NCI-H1930 (cell line): ENCODE results near the gene RPS6KL1.

Experiments used
- DNase-seq, 2 experiments: peaks; one replicate each; lab custom pipeline; 2025; lab: John Stamatoyannopoulos, UW

Gene RPS6KL1

GRCh38 chr14:74888164-74889158 lies 34.6 kb downstream of the RPS6KL1 start:
- DNase-seq, result no peak

- DNase-seq, result no peak
These were observed 37.1 kb downstream of the RPS6KL1 start for GRCh38 chr14:74886001-74886400.

- DNase-seq, result no peak
These were observed 40.7 kb downstream of the RPS6KL1 start for GRCh38 chr14:74882103-74882920.

GRCh38 chr14:74881431-74882102 lies 41.5 kb downstream of the RPS6KL1 start, which contains the start of gene DLST:
TSS of gene DLST (plus strand) at chr14:74881916. CDS start at chr14:74881954, 38 bp downstream.
- DNase-seq, result peak; percentile 45 to 76

- DNase-seq, result no peak
These were observed 43.5 kb downstream of the RPS6KL1 start for GRCh38 chr14:74879427-74880182.

- DNase-seq, result no peak
These were observed 46.8 kb downstream of the RPS6KL1 start, which contains the start of gene PROX2 for GRCh38 chr14:74875941-74876913. TSS of gene PROX2 (minus strand) at chr14:74876145. CDS start at chr14:74863834, 12,311 bp downstream.

- no peak for DNase-seq
These were observed 47.9 kb downstream of the RPS6KL1 start for GRCh38 chr14:74875204-74875603.

GRCh38 chr14:74871819-74872218 lies 51.2 kb downstream of the RPS6KL1 start:
- no peak for DNase-seq

- no peak for DNase-seq
These were observed 54.3 kb downstream of the RPS6KL1 start for GRCh38 chr14:74868739-74869138.

- no peak for DNase-seq
These were observed 55.4 kb downstream of the RPS6KL1 start for GRCh38 chr14:74867673-74868072.

- DNase-seq, result no peak
These were observed 56.2 kb downstream of the RPS6KL1 start for GRCh38 chr14:74866708-74867389.

GRCh38 chr14:74865156-74865555 lies 57.9 kb downstream of the RPS6KL1 start:
- no peak for DNase-seq

- DNase-seq, result no peak
These were observed 58.9 kb downstream of the RPS6KL1 start for GRCh38 chr14:74864198-74864597.

GRCh38 chr14:74863274-74863673 lies 59.8 kb downstream of the RPS6KL1 start:
- DNase-seq, result no peak

- DNase-seq, result no peak
These were observed 61.3 kb downstream of the RPS6KL1 start for GRCh38 chr14:74861734-74862090.

GRCh38 chr14:74860899-74861733 lies 61.9 kb downstream of the RPS6KL1 start:
- peak; percentile 40 to 78 for DNase-seq

GRCh38 chr14:74859757-74860552 lies 63.1 kb downstream of the RPS6KL1 start:
- no peak for DNase-seq

- no peak for DNase-seq
These were observed 65.0 kb downstream of the RPS6KL1 start for GRCh38 chr14:74858022-74858421.
